HepG2 (cell line): ENCODE data around the gene TMEM9B. TPM values are rescaled to one million over a fixed set of nuclear protein-coding genes. Genes with fewer than 3 reads are reported as not detected.

Experiments
- ATAC-seq: fragments of 200-7000 bp; cut with Tn5 transposase; 3 replicates; pipeline ENCODE4 v1.9.1; 2020; ENCODE audit warnings: mild to moderate bottlenecking, moderate library complexity
- BruUV-seq: library from RNA; stranded (reverse); fragments of 400-500 nt; replicated peaks from 2 replicates; lab custom pipeline; 2021; lab: Mats Ljungman, UMichigan
- CTCF ChIA-PET: fragments of 300-600 bp; formaldehyde crosslinking; extraction: SDS; loops from one replicate; lab custom pipeline; 2021; ENCODE audit warnings: low total read pairs, inconsistent platforms, low intra/inter-chr PET ratio; lab: Yijun Ruan, JAX
- POLR2A ChIA-PET: fragments of 350-600 bp; sonication (Branson Sonifier 250); formaldehyde crosslinking; loops from one replicate; lab custom pipeline; 2020; ENCODE audit warnings: antibody characterized with exemption, inconsistent platforms; lab: Yijun Ruan, JAX
- DNase-seq: peaks from one replicate; pipeline ENCODE4 v3.0.0-alpha.2; 2015; ENCODE audit warnings: low spot score
- FAIRE-seq: peaks from 3 replicates; lab custom pipeline; 2011; peaks lifted over from hg19 to GRCh38; lab: Jason Lieb, UNC
- H2AFZ ChIP-seq: one replicate; pipeline ENCODE4 v1.6.1; 2011; ENCODE audit warnings: low read length, inconsistent platforms
- H3K27ac ChIP-seq: fragments of 300-600 bp; 3 replicates; pipeline ENCODE4 v1.8.0; 2011; ENCODE audit warnings: mixed run types, mild to moderate bottlenecking, mixed read lengths, low read length, inconsistent platforms; ENCODE audit not compliant: insufficient read depth; ENCODE audit errors: extremely low read length
- H3K27me3 ChIP-seq, 2 experiments: fragments of 200-600 bp in 1 of 2; 2 replicates in 1 of 2; 3 replicates in 1 of 2; pipeline versions ENCODE4 v1.6.0 to v1.8.0; 2011; ENCODE audit warnings: low read length in 2 of 2, mild to moderate bottlenecking in 2 of 2, moderate library complexity in 2 of 2, inconsistent platforms in 1 of 2; ENCODE audit not compliant: insufficient read depth in 2 of 2, control insufficient read depth in 1 of 2
- H3K36me3 ChIP-seq, 2 experiments: fragments of 200-600 bp in 1 of 2; replicated peaks in 1 of 2; 2 replicates in 1 of 2; 3 replicates in 1 of 2; pipeline versions ENCODE4 v1.5.1 to v1.8.0; 2011; ENCODE audit warnings: low read length in 2 of 2, inconsistent platforms in 1 of 2; ENCODE audit not compliant: insufficient read depth in 2 of 2, control insufficient read depth in 1 of 2
- H3K4me1 ChIP-seq: 2 replicates; pipeline ENCODE4 v1.5.1; 2012; ENCODE audit warnings: low read length, inconsistent platforms; ENCODE audit not compliant: insufficient read depth
- H3K4me2 ChIP-seq: 2 replicates; pipeline ENCODE4 v1.6.0; 2011; ENCODE audit warnings: low read depth, low read length, inconsistent platforms
- H3K4me3 ChIP-seq, 3 experiments: fragments of 200-600 bp in 1 of 3; sonication (generic), shearing (Covaris generic) in 1 of 3; replicated peaks in 1 of 3; 2 replicates each; pipeline ENCODE4 v1.5.1; 2011 to 2016; ENCODE audit warnings: low read length in 3 of 3, inconsistent platforms in 2 of 3, low read depth in 2 of 3, mild to moderate bottlenecking in 2 of 3, control low read depth in 1 of 3, mixed read lengths in 1 of 3; ENCODE audit not compliant: insufficient read depth in 1 of 3
- H3K79me2 ChIP-seq: one replicate; pipeline ENCODE4 v1.6.1; 2011; ENCODE audit warnings: low read length, inconsistent platforms; ENCODE audit not compliant: insufficient read depth
- H3K9ac ChIP-seq: 2 replicates; pipeline ENCODE4 v1.6.0; 2011; ENCODE audit warnings: mild to moderate bottlenecking, low read depth, low read length, inconsistent platforms; ENCODE audit not compliant: insufficient read depth
- H3K9me3 ChIP-seq: 2 replicates; pipeline ENCODE4 v1.5.1; 2012; ENCODE audit warnings: mild to moderate bottlenecking, low read length
- H4K20me1 ChIP-seq: 2 replicates; pipeline ENCODE4 v1.6.0; 2011; ENCODE audit warnings: inconsistent platforms, mild to moderate bottlenecking, low read length, moderate library complexity; ENCODE audit not compliant: insufficient read depth
- CBX5 ChIP-seq: sonication (generic); formaldehyde crosslinking; IDR thresholded peaks from 2 replicates; pipeline ENCODE4 v1.4.0; 2020; ENCODE audit warnings: missing genetic modification reagents, borderline replicate concordance
- ELF1 ChIP-seq: sonication (generic); formaldehyde crosslinking; IDR thresholded peaks from 2 replicates; pipeline ENCODE4 v1.4.0; 2020; ENCODE audit warnings: missing genetic modification reagents
- ELF3 ChIP-seq: IDR thresholded peaks from 2 replicates; pipeline ENCODE4 v1.6.1; 2016; ENCODE audit warnings: missing genetic modification reagents, missing compliant biosample characterization
- FOXO1 ChIP-seq: sonication (generic); formaldehyde crosslinking; IDR thresholded peaks from 2 replicates; pipeline ENCODE4 v1.4.0; 2020; ENCODE audit warnings: missing genetic modification reagents
- GTF3A ChIP-seq: sonication (generic); formaldehyde crosslinking; conservative IDR thresholded peaks from 2 replicates; pipeline ENCODE4 v1.4.0; 2020; ENCODE audit warnings: mild to moderate bottlenecking, missing genetic modification reagents
- HMG20A ChIP-seq: IDR thresholded peaks from 2 replicates; pipeline ENCODE4 v1.6.1; 2016; ENCODE audit warnings: borderline replicate concordance
- HOXA3 ChIP-seq: sonication (generic); formaldehyde crosslinking; IDR thresholded peaks from 2 replicates; pipeline ENCODE4 v1.5.0; 2020; ENCODE audit warnings: missing genetic modification reagents
- NFRKB ChIP-seq: fragments of 450-650 bp; IDR thresholded peaks from 2 replicates; pipeline ENCODE4 v1.6.1; 2017
- RAD21 ChIP-seq: fragments of 450-650 bp; formaldehyde crosslinking; IDR thresholded peaks from 2 replicates; pipeline ENCODE4 v1.5.0; 2020; ENCODE audit warnings: mild to moderate bottlenecking
- SALL1 ChIP-seq: sonication (generic); formaldehyde crosslinking; IDR thresholded peaks from 2 replicates; pipeline ENCODE4 v1.8.0; 2022; ENCODE audit warnings: mild to moderate bottlenecking, missing genetic modification reagents
- SAP130 ChIP-seq: IDR thresholded peaks from 2 replicates; pipeline ENCODE4 v1.6.1; 2016; ENCODE audit warnings: low read depth
- ZMYM2 ChIP-seq: sonication (generic); formaldehyde crosslinking; IDR thresholded peaks from 2 replicates; pipeline ENCODE4 v1.8.0; 2022; ENCODE audit warnings: mild to moderate bottlenecking, missing genetic modification reagents
- ZNF121 ChIP-seq: sonication (generic); formaldehyde crosslinking; IDR thresholded peaks from 2 replicates; pipeline ENCODE4 v1.5.0; 2020; ENCODE audit warnings: mild to moderate bottlenecking, missing genetic modification reagents
- ZNF263 ChIP-seq: sonication (generic); formaldehyde crosslinking; IDR thresholded peaks from 2 replicates; pipeline ENCODE4 v1.4.0; 2020; ENCODE audit warnings: missing genetic modification reagents
- ZNF660 ChIP-seq: sonication (generic); formaldehyde crosslinking; IDR thresholded peaks from 2 replicates; pipeline ENCODE4 v1.5.1; 2020; ENCODE audit warnings: mild to moderate bottlenecking, low read depth, missing genetic modification reagents, borderline replicate concordance
- ZSCAN25 ChIP-seq: sonication (generic); formaldehyde crosslinking; IDR thresholded peaks from 2 replicates; pipeline ENCODE4 v1.8.0; 2022; ENCODE audit warnings: mild to moderate bottlenecking, missing genetic modification reagents
- WGBS: methylation state at CpG from one replicate; pipeline ENCODE4 v1.1.6; 2017; ENCODE audit warnings: low lambda C conversion rate; 5-methylcytosine and 5-hydroxymethylcytosine counted together
- in situ Hi-C: cut with HindIII; loops from 2 replicates; pipeline ENCODE4 v1.10.0; 2017; ENCODE audit warnings: low pct_unique_long_range_greater_than_20kb; ENCODE audit not compliant: extremely low pct_ligation_motif_present
- intact Hi-C: fragments of 100-400 bp; cut with micrococcal nuclease; formaldehyde crosslinking; loops from one replicate; pipeline ENCODE4 v1.10.0; 2022; ENCODE audit not compliant: unreplicated experiment
- polyA plus RNA-seq, 8 experiments: library from polyadenylated mRNA; depleted of rRNA in 3 of 8; stranded (reverse) in 7 of 8; unstranded in 1 of 8; fragments of >200 nt; fragmentation: Illumina TruSeq in 4 of 8; extraction: Trizol in 4 of 8; gene quantifications; 2 replicates each; pipeline versions ENCODE4 v1.2.1 to v1.2.3, GENCODE V29; 2011 to 2016; ENCODE audit warnings: low read depth in 4 of 8, missing spikeins in 1 of 8, mixed read lengths in 1 of 8; ENCODE audit not compliant: insufficient read depth in 1 of 8
- total RNA-seq, 5 experiments: library from RNA; depleted of rRNA; stranded (reverse); fragments of >200 nt; fragmentation: Illumina TruSeq; extraction: Trizol; gene quantifications; 2 replicates each; pipeline ENCODE4 v1.2.3, GENCODE V29; 2016; ENCODE audit warnings: low read depth in 1 of 5
- TF ChIP-seq, protein P1 (sequence below): sonication (generic); formaldehyde crosslinking; IDR thresholded peaks from 2 replicates; pipeline ENCODE4 v1.4.0; 2020; ENCODE audit warnings: missing genetic modification reagents
- TF ChIP-seq, protein P2 (sequence below): sonication (generic); formaldehyde crosslinking; IDR thresholded peaks from 2 replicates; pipeline ENCODE4 v1.5.0; 2020; ENCODE audit warnings: mild to moderate bottlenecking, missing genetic modification reagents, moderate library complexity
- TF ChIP-seq, protein P3 (sequence below): sonication (generic); formaldehyde crosslinking; IDR thresholded peaks from 2 replicates; pipeline ENCODE4 v1.8.1; 2023; ENCODE audit warnings: mild to moderate bottlenecking, moderate library complexity, missing genetic modification reagents
- TF ChIP-seq, protein P4 (sequence below): sonication (generic); formaldehyde crosslinking; IDR thresholded peaks from 2 replicates; pipeline ENCODE4 v1.5.0; 2020; ENCODE audit warnings: missing genetic modification reagents, mild to moderate bottlenecking, borderline replicate concordance

The TMEM9B gene
- total and polyA plus RNA-seq, 2 of the 13 experiments (the other 11 are each of a cell fraction or from before 2014, with no cell fraction given): 12.4 to 20.8 TPM

DNA sequence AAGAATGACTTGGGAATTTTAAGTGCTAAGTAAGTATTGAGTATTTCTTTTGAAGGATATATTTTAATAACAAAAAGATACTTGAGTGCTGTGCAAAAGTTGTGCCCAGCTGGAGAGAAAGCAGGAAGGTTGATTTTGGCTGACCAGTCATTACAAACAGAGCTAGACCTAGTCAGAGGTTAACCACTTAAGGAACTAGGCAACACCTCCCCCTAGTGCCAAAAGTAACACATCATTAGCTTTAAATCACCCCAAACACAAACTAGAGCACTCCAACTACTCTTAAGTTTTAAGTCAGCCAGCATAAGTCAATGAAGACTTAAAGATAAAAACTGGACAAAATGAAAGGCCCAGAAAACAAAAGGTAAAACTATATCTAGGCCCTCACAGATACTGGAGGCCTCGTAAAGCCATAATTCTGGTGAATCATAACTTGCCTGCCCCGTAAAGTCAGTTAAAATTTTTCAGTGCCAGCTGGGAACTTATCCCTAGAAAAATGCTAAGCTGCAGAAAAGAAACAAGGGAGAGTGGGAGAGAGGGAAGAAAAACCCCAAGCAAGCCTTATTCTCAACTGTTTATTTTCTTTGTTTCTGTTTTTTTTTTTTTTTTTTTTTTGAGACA is 4.6 kb downstream of the TMEM9B start:
- Histone ChIP-seq H3K79me2 (peaks cover 13% of the 10 kb centered on the region), H3K4me3 (no peak overlapping the region), H2AFZ (no peak overlapping the region), H3K9ac (no peak overlapping the region), H3K4me1 (peaks cover 12% of the 10 kb centered on the region), H3K27ac (no peak overlapping the region), H3K36me3 (peaks cover 0 to 8% of the 10 kb centered on the region in 2 experiments; a peak in 2 of 5 replicates), H4K20me1 (no peaks in the 10 kb centered on the region), H3K27me3 (no peaks in the 10 kb centered on the region), H3K9me3 (no peaks in the 10 kb centered on the region), H3K4me2 (no peak overlapping the region)
- FAIRE-seq: peak; percentile 79
- intact Hi-C loops: loop anchor here (1.0 to 5.0 kb wide), 3 partner anchors 45 to 272 kb away; no protein-coding TSS in a partner anchor
- DNase-seq: peak; percentile 71
- ATAC-seq: no peak
- ChIA-PET POLR2A (interaction anchor here (0.8 to 1.3 kb wide), 3 partner anchors 48 to 278 kb away, joined by 3 to 7 read pairs (median 4); partner anchors contain the start of genes AKIP1 and TRIM66), CTCF (interaction anchor here (0.6 to 2.5 kb wide), 4 partner anchors 24 to 146 kb away, joined by 3 to 19 read pairs (median 3); no protein-coding TSS in a partner anchor)
- WGBS: 88% methylated on average over 2 of the region's 2 CpGs
- no TSS peak for BruUV-seq
- in situ Hi-C loops: loop anchor here (5.0 to 25.0 kb wide), 2 partner anchors 37 to 272 kb away; partner anchors contain the start of genes RPL27A and TRIM66
- TF ChIP-seq, protein P1, sequence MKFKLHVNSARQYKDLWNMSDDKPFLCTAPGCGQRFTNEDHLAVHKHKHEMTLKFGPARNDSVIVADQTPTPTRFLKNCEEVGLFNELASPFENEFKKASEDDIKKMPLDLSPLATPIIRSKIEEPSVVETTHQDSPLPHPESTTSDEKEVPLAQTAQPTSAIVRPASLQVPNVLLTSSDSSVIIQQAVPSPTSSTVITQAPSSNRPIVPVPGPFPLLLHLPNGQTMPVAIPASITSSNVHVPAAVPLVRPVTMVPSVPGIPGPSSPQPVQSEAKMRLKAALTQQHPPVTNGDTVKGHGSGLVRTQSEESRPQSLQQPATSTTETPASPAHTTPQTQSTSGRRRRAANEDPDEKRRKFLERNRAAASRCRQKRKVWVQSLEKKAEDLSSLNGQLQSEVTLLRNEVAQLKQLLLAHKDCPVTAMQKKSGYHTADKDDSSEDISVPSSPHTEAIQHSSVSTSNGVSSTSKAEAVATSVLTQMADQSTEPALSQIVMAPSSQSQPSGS (CRISPR knock-in tag): no peak
- TF ChIP-seq GTF3A: no peak
- TF ChIP-seq HMG20A (CRISPR knock-in tag): no peak
- no peak for TF ChIP-seq NFRKB
- no peak for TF ChIP-seq HOXA3 (CRISPR knock-in tag)
- no peak for TF ChIP-seq ZSCAN25 (CRISPR knock-in tag)
- no peak for TF ChIP-seq ZNF660 (CRISPR knock-in tag)
- TF ChIP-seq, protein P2, sequence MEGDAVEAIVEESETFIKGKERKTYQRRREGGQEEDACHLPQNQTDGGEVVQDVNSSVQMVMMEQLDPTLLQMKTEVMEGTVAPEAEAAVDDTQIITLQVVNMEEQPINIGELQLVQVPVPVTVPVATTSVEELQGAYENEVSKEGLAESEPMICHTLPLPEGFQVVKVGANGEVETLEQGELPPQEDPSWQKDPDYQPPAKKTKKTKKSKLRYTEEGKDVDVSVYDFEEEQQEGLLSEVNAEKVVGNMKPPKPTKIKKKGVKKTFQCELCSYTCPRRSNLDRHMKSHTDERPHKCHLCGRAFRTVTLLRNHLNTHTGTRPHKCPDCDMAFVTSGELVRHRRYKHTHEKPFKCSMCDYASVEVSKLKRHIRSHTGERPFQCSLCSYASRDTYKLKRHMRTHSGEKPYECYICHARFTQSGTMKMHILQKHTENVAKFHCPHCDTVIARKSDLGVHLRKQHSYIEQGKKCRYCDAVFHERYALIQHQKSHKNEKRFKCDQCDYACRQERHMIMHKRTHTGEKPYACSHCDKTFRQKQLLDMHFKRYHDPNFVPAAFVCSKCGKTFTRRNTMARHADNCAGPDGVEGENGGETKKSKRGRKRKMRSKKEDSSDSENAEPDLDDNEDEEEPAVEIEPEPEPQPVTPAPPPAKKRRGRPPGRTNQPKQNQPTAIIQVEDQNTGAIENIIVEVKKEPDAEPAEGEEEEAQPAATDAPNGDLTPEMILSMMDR: peak; percentile 78
- TF ChIP-seq ZMYM2 (CRISPR knock-in tag): no peak
- TF ChIP-seq SALL1: no peak
- TF ChIP-seq ZNF121 (CRISPR knock-in tag): no peak
- TF ChIP-seq ELF1 (CRISPR knock-in tag): no peak
- TF ChIP-seq, protein P3, sequence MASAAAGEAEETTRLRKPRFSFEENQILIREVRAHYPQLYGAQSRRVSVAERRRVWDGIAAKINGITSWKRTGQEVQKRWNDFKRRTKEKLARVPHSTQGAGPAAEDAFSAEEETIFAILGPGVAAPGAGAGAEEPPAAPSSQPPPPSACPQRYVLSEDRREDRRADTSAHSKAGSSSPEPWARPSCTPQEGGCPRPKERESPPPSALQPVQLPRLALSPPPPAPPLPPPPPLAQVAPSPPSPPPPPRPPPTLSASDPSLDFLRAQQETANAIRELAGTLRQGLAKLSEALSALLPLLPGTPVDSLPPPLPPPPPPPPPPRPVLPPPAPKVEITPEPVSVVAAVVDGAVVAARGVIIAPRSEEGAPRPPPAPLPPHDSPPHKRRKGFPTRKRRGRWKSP (CRISPR knock-in tag): no peak
- TF ChIP-seq SAP130 (CRISPR knock-in tag): peak; percentile 23; the same call in 1 of the 2 replicates
- TF ChIP-seq FOXO1 (CRISPR knock-in tag): no peak
- TF ChIP-seq, protein P4, sequence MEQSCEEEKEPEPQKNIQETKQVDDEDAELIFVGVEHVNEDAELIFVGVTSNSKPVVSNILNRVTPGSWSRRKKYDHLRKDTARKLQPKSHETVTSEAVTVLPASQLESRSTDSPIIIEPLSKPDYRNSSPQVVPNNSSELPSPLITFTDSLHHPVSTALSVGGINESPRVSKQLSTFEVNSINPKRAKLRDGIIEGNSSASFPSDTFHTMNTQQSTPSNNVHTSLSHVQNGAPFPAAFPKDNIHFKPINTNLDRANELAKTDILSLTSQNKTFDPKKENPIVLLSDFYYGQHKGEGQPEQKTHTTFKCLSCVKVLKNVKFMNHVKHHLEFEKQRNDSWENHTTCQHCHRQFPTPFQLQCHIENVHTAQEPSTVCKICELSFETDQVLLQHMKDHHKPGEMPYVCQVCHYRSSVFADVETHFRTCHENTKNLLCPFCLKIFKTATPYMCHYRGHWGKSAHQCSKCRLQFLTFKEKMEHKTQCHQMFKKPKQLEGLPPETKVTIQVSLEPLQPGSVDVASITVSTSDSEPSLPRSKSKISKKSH (CRISPR knock-in tag): no peak
- peak; percentile 53 for TF ChIP-seq RAD21 (CRISPR knock-in tag)
- TF ChIP-seq ZNF263 (CRISPR knock-in tag): no peak
- 0 out of 2 replicates have a peak, but pooled peaks have one; percentile 17 for TF ChIP-seq ELF3
- TF ChIP-seq CBX5 (CRISPR knock-in tag): no peak
